Cardiac muscle cell (in vitro differentiated cells and primary cell): Measurements from ENCODE around the gene HTR4. TPM values are rescaled to one million over a fixed set of nuclear protein-coding genes. Genes with fewer than 3 reads are reported as not detected.

Experiments
- DNase-seq, 2 donors: peaks; one replicate each; pipeline versions ENCODE4 v3.0.0 to v3.0.0-alpha.2; 2010 to 2017; ENCODE audit warnings: low read depth in 1 of 2, low spot score in 1 of 2
- H3K27ac ChIP-seq: fragments of 200-600 bp; sonication (generic); 2 replicates; pipeline ENCODE4 v1.5.1; 2016
- H3K27me3 ChIP-seq: fragments of 200-600 bp; sonication (generic); 2 replicates; pipeline ENCODE4 v1.6.0; 2016; ENCODE audit warnings: control low read depth
- H3K36me3 ChIP-seq: fragments of 200-600 bp; sonication (generic); 2 replicates; pipeline ENCODE4 v1.5.1; 2016; ENCODE audit warnings: control low read depth
- H3K4me1 ChIP-seq: fragments of 200-600 bp; sonication (generic); 2 replicates; pipeline ENCODE4 v1.8.1; 2017; ENCODE audit warnings: low read depth, mild to moderate bottlenecking, mixed run types
- H3K4me3 ChIP-seq: fragments of 200-600 bp; sonication (generic); 2 replicates; pipeline ENCODE4 v1.5.1; 2016; ENCODE audit warnings: mild to moderate bottlenecking
- H3K9me3 ChIP-seq: fragments of 200-600 bp; sonication (generic); 2 replicates; pipeline ENCODE4 v1.5.1; 2017; ENCODE audit warnings: low read depth, mild to moderate bottlenecking, control low read depth
- polyA plus RNA-seq: library from polyadenylated mRNA; unstranded; fragments of >200 nt; fragmentation: Nextera tagmentation; extraction: Ambion mirVana; gene quantifications from 2 replicates; pipeline ENCODE4 v1.2.1, GENCODE V29; 2016
- total RNA-seq: library from RNA; depleted of rRNA; stranded (reverse); fragments of >200 nt; gene quantifications from 2 replicates; pipeline ENCODE4 v1.2.3, GENCODE V29; 2016
- TF ChIP-seq, protein P1 (sequence below): IDR thresholded peaks from 2 replicates; pipeline ENCODE4 v1.5.1; 2012; ENCODE audit warnings: low read depth, mild to moderate bottlenecking, low read length

Gene HTR4
- total and polyA plus RNA-seq, 2 experiments from 2014 or later: 0.82 to 2.3 TPM

DNA sequence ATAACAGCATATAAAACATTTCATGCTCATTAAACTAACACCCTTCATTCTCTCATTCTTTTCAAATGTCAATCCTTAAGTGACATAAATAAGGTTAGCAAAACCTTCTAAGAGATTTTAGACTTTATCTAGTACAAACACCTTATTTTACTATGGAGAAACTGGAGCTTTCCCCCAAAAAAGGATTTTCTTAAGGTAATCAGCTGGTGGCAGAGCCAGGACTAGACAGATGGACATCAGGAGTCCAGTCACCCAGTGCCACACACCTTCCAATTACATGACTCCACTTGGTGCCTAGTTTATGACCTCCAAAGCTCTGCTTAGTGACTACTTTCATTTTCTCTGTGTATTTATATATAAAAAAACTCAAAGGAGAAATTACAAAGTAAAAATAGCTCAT is 70.2 kb downstream of the HTR4 start:
- Histone ChIP-seq H3K9me3 (no peaks in the 10 kb centered on the region), H3K36me3 (no peaks in the 10 kb centered on the region), H3K4me1 (no peaks in the 10 kb centered on the region), H3K27ac (no peak overlapping the region), H3K27me3 (no peaks in the 10 kb centered on the region), H3K4me3 (no peak overlapping the region)
- DNase-seq: no peak
- TF ChIP-seq, protein P1, sequence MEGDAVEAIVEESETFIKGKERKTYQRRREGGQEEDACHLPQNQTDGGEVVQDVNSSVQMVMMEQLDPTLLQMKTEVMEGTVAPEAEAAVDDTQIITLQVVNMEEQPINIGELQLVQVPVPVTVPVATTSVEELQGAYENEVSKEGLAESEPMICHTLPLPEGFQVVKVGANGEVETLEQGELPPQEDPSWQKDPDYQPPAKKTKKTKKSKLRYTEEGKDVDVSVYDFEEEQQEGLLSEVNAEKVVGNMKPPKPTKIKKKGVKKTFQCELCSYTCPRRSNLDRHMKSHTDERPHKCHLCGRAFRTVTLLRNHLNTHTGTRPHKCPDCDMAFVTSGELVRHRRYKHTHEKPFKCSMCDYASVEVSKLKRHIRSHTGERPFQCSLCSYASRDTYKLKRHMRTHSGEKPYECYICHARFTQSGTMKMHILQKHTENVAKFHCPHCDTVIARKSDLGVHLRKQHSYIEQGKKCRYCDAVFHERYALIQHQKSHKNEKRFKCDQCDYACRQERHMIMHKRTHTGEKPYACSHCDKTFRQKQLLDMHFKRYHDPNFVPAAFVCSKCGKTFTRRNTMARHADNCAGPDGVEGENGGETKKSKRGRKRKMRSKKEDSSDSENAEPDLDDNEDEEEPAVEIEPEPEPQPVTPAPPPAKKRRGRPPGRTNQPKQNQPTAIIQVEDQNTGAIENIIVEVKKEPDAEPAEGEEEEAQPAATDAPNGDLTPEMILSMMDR: no peak

DNA sequence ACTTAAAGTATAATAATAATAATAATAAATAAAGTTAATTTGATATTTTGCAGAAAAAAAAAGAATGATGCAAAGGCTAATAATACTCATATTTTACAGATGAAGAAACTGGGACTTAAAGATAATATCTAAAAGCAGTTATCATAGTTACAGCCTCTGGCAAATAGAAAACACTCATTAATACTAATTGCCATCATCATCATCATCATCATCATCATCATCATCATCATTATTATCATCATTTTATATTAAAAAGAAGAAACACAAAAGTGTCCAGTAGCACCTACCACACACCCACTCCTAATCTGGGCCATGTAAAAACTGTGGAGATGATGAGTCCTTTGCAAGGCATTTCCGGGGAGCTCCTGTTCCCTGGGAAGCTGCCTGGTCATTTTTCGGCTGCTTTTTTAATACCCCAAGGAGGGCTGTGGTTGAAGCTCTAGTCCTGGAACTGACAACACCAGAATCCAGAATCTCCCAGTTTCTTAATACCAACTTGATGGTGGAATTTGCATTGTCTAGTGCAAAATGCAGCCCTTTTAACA is 70.8 kb downstream of the HTR4 start:
- TF ChIP-seq, protein P1: no peak
- no peak overlapping the region for H3K27ac ChIP-seq
- no peak for DNase-seq
- no peak overlapping the region for H3K4me3 ChIP-seq
- no peaks in the 10 kb centered on the region for H3K4me1 ChIP-seq
- no peaks in the 10 kb centered on the region for H3K27me3 ChIP-seq
- H3K9me3 ChIP-seq: no peaks in the 10 kb centered on the region
- H3K36me3 ChIP-seq: no peaks in the 10 kb centered on the region

DNA sequence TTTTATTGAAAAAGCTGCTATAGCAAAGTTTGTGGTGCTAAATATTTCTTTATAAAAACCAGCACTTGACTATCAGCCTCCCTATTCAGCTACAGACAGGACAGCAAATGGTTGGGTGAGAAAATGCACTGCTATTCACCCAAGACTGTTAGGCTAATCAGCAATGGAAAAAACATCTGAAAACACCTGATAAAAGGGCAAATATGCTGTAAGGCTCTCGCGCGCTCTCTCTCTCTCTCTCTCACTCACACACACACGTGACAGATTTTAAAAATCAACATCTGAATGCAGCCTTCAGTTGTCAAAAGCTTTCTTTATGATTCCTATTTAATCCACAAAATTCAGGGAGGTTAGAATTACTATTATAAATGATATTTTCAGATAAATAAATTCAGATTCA is 80.2 kb downstream of the HTR4 start:
- Histone ChIP-seq H3K27ac (no peak overlapping the region), H3K27me3 (no peaks in the 10 kb centered on the region), H3K36me3 (no peaks in the 10 kb centered on the region), H3K9me3 (no peaks in the 10 kb centered on the region), H3K4me3 (no peak overlapping the region), H3K4me1 (no peaks in the 10 kb centered on the region)
- DNase-seq: no peak
- TF ChIP-seq, protein P1: no peak

DNA sequence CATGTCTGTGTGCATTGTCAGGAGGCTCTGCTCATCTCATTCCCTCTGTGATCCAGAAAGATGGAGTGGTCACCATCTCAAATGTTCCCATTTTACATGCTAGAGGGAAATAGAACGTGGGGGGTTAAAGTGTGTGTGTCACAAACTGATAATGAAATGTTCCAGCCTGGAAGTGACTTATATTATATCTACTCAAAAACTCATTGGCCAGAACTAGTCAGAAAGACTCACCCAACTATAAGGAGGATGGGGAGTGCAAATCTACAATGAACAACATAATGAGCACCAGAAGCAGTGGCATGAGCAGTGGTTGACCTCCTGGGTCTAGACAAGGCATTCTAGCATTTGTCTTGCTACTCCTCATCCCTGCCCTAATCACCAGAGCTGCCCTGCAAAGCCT is 81.0 kb downstream of the HTR4 start:
- no peak overlapping the region for H3K4me3 ChIP-seq
- DNase-seq: no peak
- H3K36me3 ChIP-seq: no peaks in the 10 kb centered on the region
- no peaks in the 10 kb centered on the region for H3K27me3 ChIP-seq
- H3K27ac ChIP-seq: no peak overlapping the region
- H3K9me3 ChIP-seq: no peaks in the 10 kb centered on the region
- TF ChIP-seq, protein P1: no peak
- H3K4me1 ChIP-seq: no peaks in the 10 kb centered on the region

DNA sequence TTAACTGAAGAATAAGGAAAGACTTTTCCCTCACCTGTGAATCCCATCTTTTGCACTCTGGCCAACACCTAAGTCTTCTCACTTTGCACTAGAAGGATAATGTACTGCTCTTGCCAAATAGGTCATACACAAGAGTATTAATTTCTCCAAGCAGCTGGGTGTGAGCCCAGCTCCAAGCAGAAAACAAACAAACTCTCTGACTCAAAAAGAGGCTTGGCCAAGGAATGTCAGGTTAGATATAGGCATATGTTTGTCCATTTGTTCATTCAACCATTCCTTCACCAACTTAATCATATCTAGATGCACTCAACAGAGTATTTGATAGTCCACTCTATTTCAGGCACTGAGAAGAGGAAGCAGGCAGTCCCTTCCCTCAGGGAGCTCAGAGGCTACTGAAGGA is 84.4 kb downstream of the HTR4 start:
- Histone ChIP-seq H3K36me3 (no peaks in the 10 kb centered on the region), H3K4me3 (no peak overlapping the region), H3K27me3 (no peaks in the 10 kb centered on the region), H3K27ac (no peak overlapping the region), H3K4me1 (no peaks in the 10 kb centered on the region), H3K9me3 (no peaks in the 10 kb centered on the region)
- DNase-seq: no peak
- TF ChIP-seq, protein P1: no peak

DNA sequence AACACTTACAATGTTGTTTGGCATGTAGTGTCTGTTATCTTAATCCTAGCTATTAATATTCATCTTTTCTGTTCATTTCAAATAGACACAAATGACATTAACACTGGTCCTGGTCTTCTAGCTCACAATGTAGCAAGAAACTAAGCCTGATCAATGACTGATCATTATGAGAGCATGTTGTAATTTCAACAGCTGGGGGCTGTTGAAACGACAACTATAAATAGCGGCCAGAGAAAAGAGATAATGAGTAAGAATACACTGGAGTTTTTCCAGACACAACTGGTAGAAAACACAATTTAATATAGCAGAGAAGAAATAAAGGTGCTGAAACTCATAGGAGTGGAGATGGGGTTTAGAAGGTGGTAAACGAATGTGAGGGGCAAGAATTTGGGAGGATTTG is 89.2 kb downstream of the HTR4 start:
- Histone ChIP-seq H3K4me3 (no peak overlapping the region), H3K36me3 (no peaks in the 10 kb centered on the region), H3K27ac (no peak overlapping the region), H3K9me3 (no peaks in the 10 kb centered on the region), H3K27me3 (no peaks in the 10 kb centered on the region), H3K4me1 (no peaks in the 10 kb centered on the region)
- no peak for DNase-seq
- TF ChIP-seq, protein P1: no peak
